HG03045 (cell line): ENCODE data around the gene RNF214.

Experiments used
- ATAC-seq: cut with Tn5 transposase; IDR thresholded peaks from one replicate; pipeline ENCODE4 v1.9.1; 2021; ENCODE audit warnings: mild to moderate bottlenecking, moderate library complexity; ENCODE audit not compliant: unreplicated experiment

Gene RNF214

DNA sequence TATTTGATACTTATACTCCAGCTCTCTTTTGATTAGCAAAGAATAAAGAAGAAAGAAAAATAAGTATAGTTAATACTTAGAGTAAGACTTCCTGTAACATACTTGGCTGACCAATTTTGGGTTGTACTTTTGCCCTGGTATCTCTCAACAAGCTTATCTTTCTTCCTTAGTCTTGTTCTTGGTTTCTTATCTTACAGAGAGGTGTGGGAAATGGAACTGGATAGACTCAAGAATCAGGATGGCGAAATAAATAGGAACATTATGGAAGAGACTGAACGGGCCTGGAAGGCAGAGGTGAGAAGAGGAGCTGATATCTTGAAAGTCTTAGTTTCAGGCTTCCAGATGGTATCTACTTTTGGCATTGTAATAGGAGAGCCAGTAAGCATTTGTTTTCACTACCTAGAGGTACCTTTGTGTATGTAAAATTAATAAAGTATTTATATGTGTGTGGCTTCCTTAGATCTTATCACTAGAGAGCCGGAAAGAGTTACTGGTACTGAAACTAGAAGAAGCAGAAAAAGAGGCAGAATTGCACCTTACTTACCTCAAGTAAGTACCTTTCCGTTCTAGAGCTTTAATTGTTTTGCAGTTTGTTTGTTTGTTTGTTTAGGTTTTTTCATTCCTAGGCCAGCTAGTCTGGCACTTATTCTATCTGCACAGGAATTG is 47.4 kb downstream of the RNF214 start:
- ATAC-seq: no peak

- no peak for ATAC-seq
These were observed 48.7 kb downstream of the RNF214 start for GRCh38 chr11:117281159-117281558.

DNA sequence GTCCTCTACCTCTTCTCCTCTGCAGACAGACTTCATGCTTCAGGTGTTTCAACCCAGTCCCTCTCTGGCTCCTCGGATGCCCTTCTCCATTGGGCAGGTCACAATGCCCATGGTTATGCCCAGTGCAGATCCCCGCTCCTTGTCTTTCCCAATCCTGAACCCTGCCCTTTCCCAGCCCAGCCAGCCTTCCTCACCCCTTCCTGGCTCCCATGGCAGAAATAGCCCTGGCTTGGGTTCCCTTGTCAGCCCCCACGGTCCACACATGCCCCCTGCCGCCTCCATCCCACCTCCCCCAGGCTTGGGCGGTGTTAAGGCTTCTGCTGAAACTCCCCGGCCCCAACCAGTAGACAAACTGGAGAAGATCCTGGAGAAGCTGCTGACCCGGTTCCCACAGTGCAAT is 49.4 kb downstream of the RNF214 start:
- ATAC-seq: no peak

- no peak for ATAC-seq
These were observed 50.5 kb downstream of the RNF214 start for GRCh38 chr11:117282956-117283355.

GRCh38 chr11:117284053-117284452 is 51.6 kb downstream of the RNF214 start:
- no peak for ATAC-seq

DNA sequence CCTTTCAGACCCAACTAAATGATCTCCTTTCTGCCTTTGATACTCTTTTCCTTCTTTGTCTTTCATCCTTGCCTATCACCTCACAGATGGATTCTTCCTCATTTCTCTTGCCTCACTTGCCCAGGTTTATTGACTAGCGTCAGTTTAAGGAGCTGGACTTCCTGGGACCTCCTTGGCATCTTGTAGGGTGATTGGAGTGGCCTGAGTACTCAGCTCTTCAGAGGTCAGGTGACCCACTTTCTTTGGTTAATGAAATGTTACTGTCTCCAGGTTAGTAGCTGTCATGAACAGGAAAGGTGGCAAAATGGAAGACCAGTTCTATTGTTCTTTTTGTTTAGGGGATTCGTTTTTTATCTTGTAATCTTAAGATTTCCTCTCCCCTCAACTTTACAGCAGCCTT is 54.1 kb downstream of the RNF214 start:
- no peak for ATAC-seq

- no peak for ATAC-seq
These were observed 55.2 kb downstream of the RNF214 start for GRCh38 chr11:117287668-117288067.

GRCh38 chr11:117289795-117290194 is 57.3 kb downstream of the RNF214 start:
- no peak for ATAC-seq

GRCh38 chr11:117290809-117291396 is 58.4 kb downstream of the RNF214 start, which contains the start of gene BACE1-AS:
TSS of gene BACE1-AS (plus strand) at chr11:117291346.
- no peak for ATAC-seq

DNA sequence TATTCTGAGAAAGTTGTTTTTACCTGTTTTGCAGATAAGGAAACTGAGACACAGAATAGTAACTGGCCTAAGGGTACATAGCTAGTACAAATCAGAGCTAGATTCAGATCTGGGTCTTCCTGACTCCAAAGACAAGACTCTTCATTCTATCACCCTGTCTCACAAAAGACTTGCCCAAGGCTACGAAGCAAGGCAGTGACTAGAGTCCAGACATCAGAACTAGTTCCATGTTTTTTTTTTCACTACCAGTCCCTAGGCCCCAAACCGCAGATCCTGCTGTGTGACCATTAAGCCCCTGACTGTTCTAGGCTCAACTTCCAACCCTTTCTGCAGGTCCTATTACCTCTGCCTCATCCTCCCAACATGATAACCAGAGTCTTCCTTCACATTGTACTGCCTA is 60.1 kb downstream of the RNF214 start:
- no peak for ATAC-seq

- no peak for ATAC-seq
These were observed 63.1 kb downstream of the RNF214 start for GRCh38 chr11:117295438-117296137.

- no peak for ATAC-seq
These were observed 64.4 kb downstream of the RNF214 start for GRCh38 chr11:117296881-117297280.

DNA sequence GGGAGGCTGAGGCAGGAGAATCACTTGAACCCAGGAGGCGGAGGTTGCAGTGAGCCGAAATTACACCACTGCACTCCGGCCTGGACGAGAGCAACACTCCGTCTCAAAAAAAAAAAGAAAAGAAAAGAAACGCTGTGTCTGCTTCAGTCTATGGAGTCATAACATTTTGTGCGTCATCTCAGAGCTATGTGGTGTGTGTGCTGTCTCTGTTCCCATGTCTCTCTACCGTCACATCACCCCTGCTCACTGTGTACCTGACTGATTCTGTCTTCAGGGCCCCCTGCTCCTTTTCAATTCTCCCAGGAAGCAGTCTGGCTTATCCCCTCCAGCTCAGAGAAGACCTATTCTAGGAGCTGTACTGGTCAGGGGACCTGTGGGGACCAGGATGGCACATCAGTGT is 65.7 kb downstream of the RNF214 start:
- ATAC-seq: no peak

- no peak for ATAC-seq
These were observed 67.1 kb downstream of the RNF214 start for GRCh38 chr11:117299351-117300282.

- ATAC-seq: no peak
These were observed 67.8 kb downstream of the RNF214 start for GRCh38 chr11:117300283-117300663.

- ATAC-seq: no peak
These were observed 68.3 kb downstream of the RNF214 start for GRCh38 chr11:117300773-117301172.

- ATAC-seq: no peak
These were observed 69.8 kb downstream of the RNF214 start for GRCh38 chr11:117302228-117302627.

DNA sequence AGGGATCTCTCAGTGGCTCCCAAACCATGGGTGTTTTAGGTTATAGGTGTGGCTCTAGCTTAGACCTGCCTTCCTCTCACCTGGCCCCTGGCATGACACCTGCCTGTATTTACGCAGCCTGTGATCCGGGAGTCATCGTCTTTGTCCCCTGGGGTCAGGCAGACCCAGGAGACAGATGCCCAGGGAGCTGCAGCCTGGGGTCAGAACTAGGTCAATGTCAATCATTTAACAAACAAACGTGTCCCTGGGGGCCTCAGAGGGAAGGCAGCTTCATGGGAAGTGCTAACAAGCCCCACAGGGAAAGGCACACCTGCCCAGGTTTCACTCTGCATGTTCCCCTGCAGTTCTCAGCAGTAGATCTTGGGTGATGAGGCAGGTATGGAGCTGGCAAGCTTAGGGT is 70.6 kb downstream of the RNF214 start:
- no peak for ATAC-seq

- ATAC-seq: no peak
These were observed 71.3 kb downstream of the RNF214 start for GRCh38 chr11:117303646-117304315.

DNA sequence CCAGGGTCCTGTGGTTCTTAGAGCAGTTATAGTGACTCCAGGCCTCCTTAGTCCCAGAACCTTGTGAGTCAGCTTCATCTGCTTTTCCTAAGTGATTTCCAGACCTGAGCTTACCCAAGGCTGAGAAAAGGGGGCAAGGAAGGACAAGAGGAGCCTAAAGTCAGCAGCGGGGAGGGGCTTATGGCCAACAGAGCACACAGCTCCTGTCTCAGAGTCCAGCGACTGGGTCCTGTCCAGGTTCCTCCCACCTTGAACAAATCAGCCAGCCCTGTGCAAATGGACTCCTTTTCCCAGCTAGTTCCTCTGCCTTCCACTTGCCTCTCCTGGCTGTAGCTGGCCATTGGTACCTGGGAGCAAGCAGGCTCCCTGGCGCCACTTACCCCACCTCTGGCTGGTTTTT is 72.7 kb downstream of the RNF214 start:
- ATAC-seq: no peak

DNA sequence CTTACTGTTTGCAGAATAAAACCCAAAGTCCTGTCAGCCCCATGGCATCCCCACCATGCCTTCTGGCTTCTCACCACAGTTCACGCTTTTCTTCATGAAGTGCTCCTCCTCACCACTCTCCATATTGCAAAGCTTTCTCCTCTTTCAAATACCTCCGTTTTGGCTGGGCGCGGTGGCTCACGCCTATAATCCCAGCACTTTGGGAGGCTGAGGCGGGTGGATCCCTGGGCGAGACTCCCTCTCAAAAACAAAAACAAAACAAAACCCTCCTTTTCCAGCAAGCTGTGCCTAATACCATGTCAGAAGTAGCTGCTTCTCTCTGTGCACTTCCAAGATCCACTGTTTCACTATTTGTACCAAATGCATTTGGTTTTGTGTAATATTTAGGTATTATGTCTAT is 76.8 kb downstream of the RNF214 start:
- no peak for ATAC-seq
